GM12878 (cell line): ENCODE results near the gene MRPS12. TPM values are rescaled to one million over a fixed set of nuclear protein-coding genes. Genes with fewer than 3 reads are reported as not detected.

Experiments
- ATAC-seq: fragments of 200-7000 bp; cut with Tn5 transposase; 3 replicates; pipeline ENCODE4 v1.9.1; 2020; ENCODE audit warnings: mild to moderate bottlenecking, moderate library complexity
- BruUV-seq: library from RNA; stranded (reverse); fragments of 400-500 nt; replicated peaks from 2 replicates; lab custom pipeline; 2021; lab: Mats Ljungman, UMichigan
- CTCF ChIA-PET: fragments of 300-600 bp; sonication (Branson Sonifier 250); formaldehyde crosslinking; extraction: SDS; loops from one replicate; lab custom pipeline; 2021; ENCODE audit warnings: inconsistent platforms; lab: Yijun Ruan, JAX
- POLR2A ChIA-PET: fragments of 350-600 bp; formaldehyde crosslinking; extraction: SDS; loops from one replicate; lab custom pipeline; 2021; ENCODE audit warnings: inconsistent platforms; lab: Charles Lee
- RAD21 ChIA-PET: fragments of 300-600 bp; sonication (Branson Sonifier 250); formaldehyde crosslinking; loops from one replicate; lab custom pipeline; 2023; ENCODE audit warnings: antibody characterized with exemption; ENCODE audit not compliant: unreplicated experiment; lab: Charles Lee
- SMC1A ChIA-PET: fragments of 300-600 bp; sonication (Branson Sonifier 250); formaldehyde crosslinking; loops from one replicate; lab custom pipeline; 2023; ENCODE audit not compliant: unreplicated experiment, uncharacterized antibody; lab: Charles Lee
- DNase-seq: peaks from one replicate; pipeline ENCODE4 v3.0.0-alpha.2; 2011; ENCODE audit warnings: low read depth, low spot score
- FAIRE-seq: peaks from 3 replicates; lab custom pipeline; 2011; peaks lifted over from hg19 to GRCh38; lab: Jason Lieb, UNC
- H2AFZ ChIP-seq: 2 replicates; pipeline ENCODE4 v1.6.0; 2011; ENCODE audit warnings: low read depth, low read length, control low read depth; ENCODE audit not compliant: control insufficient read depth
- H3K27ac ChIP-seq: 2 replicates; pipeline ENCODE4 v1.5.1; 2011; ENCODE audit warnings: control low read depth; ENCODE audit not compliant: control insufficient read depth, insufficient read depth
- H3K27me3 ChIP-seq, 2 experiments: replicated peaks in 1 of 2; 2 replicates each; pipeline versions ENCODE4 v1.6.0 to v1.6.1; 2011; ENCODE audit warnings: low read length in 1 of 2; ENCODE audit not compliant: control insufficient read depth in 2 of 2, insufficient read depth in 2 of 2
- H3K36me3 ChIP-seq, 2 experiments: 2 replicates each; pipeline ENCODE4 v1.5.1; 2011; ENCODE audit warnings: low read length in 1 of 2; ENCODE audit not compliant: control insufficient read depth in 2 of 2, insufficient read depth in 2 of 2
- H3K4me1 ChIP-seq: 2 replicates; pipeline ENCODE4 v1.6.1; 2011; ENCODE audit warnings: mild to moderate bottlenecking, low read length, moderate library complexity, mixed read lengths; ENCODE audit not compliant: control insufficient read depth, insufficient read depth
- H3K4me2 ChIP-seq: 2 replicates; pipeline ENCODE4 v1.6.0; 2011; ENCODE audit warnings: control low read depth; ENCODE audit not compliant: control insufficient read depth, insufficient read depth
- H3K4me3 ChIP-seq: fragments of 200-600 bp; sonication (generic); 2 replicates; pipeline ENCODE4 v1.5.1; 2016
- H3K79me2 ChIP-seq: 2 replicates; pipeline ENCODE4 v1.6.0; 2011; ENCODE audit warnings: low read length; ENCODE audit not compliant: control insufficient read depth, insufficient read depth
- H3K9ac ChIP-seq: 2 replicates; pipeline ENCODE4 v1.8.0; 2011; ENCODE audit warnings: low read length, control low read depth, mixed read lengths; ENCODE audit not compliant: control insufficient read depth, insufficient read depth
- H3K9me3 ChIP-seq: replicated peaks from 3 replicates; pipeline ENCODE4 v1.5.1; 2011; ENCODE audit warnings: mild to moderate bottlenecking, low read length; ENCODE audit not compliant: control insufficient read depth, insufficient read depth
- H4K20me1 ChIP-seq: 2 replicates; pipeline ENCODE4 v1.6.0; 2011; ENCODE audit not compliant: control insufficient read depth, insufficient read depth
- CTCF ChIP-seq, 3 experiments: IDR thresholded peaks in 2 of 3; conservative IDR thresholded peaks in 1 of 3; 2 replicates each; pipeline ENCODE4 v1.5.1; 2011; ENCODE audit warnings: low read depth in 3 of 3, low read length in 3 of 3, mild to moderate bottlenecking in 3 of 3, control low read depth in 2 of 3, moderate library complexity in 2 of 3, inconsistent platforms in 1 of 3, mixed read lengths in 1 of 3; ENCODE audit not compliant: control insufficient read depth in 2 of 3, insufficient read depth in 1 of 3; ENCODE audit errors: extremely low read depth in 1 of 3
- GABPA ChIP-seq: IDR thresholded peaks from 2 replicates; pipeline ENCODE4 v1.6.1; 2014; ENCODE audit warnings: antibody characterized with exemption, low read depth, mild to moderate bottlenecking, inconsistent platforms
- POLR2A ChIP-seq: IDR thresholded peaks from 2 replicates; pipeline ENCODE4 v1.6.1; 2011; ENCODE audit warnings: low read depth, mild to moderate bottlenecking, low read length
- RAD21 ChIP-seq: IDR thresholded peaks from 2 replicates; pipeline ENCODE4 v1.6.1; 2011; ENCODE audit warnings: mild to moderate bottlenecking, low read depth, low read length, moderate library complexity; ENCODE audit not compliant: insufficient read depth
- WGBS: methylation state at CpG from one replicate; pipeline ENCODE4 v1.1.6; 2016; ENCODE audit warnings: low lambda C conversion rate; ENCODE audit not compliant: insufficient replicate concordance, insufficient coverage; ENCODE audit errors: missing lambda C conversion rate; 5-methylcytosine and 5-hydroxymethylcytosine counted together
- in situ Hi-C: fragments of 300-500 bp; cut with MboI; formaldehyde crosslinking; loops from 9 replicates; pipeline ENCODE4 v1.14.3; 2018; ENCODE audit warnings: mixed read lengths
- intact Hi-C: fragments of 100-400 bp; cut with micrococcal nuclease; formaldehyde crosslinking; loops from one replicate; pipeline ENCODE4 v1.14.2; 2022; ENCODE audit not compliant: unreplicated experiment
- polyA plus RNA-seq, 11 experiments: library from polyadenylated mRNA; depleted of rRNA in 4 of 11; unstranded in 6 of 11; stranded (reverse) in 5 of 11; fragments of >200 nt; fragmentation: Nextera tagmentation in 4 of 11; fragmentation: Illumina TruSeq in 1 of 11; extraction: Ambion mirVana in 4 of 11; extraction: Trizol in 1 of 11; gene quantifications; 1 replicate in 1 of 11; 2 replicates in 10 of 11; pipeline versions ENCODE4 v1.2.1 to v1.2.3, GENCODE V29; 2011 to 2016; ENCODE audit warnings: inconsistent platforms in 2 of 11, missing spikeins in 2 of 11, low read depth in 1 of 11
- total RNA-seq, 4 experiments: library from RNA; depleted of rRNA in 3 of 4; stranded (reverse); fragments of >200 nt in 3 of 4; fragmentation: Illumina TruSeq in 1 of 4; extraction: Trizol in 1 of 4; gene quantifications; 2 replicates each; pipeline versions ENCODE4 v1.2.1 to v1.2.3, GENCODE V29; 2013 to 2021

The MRPS12 gene
- total and polyA plus RNA-seq, 10 of the 15 experiments (the other 5 are each of a cell fraction or from before 2014, with no cell fraction given), result 7.3 to 205 (median 77.3) TPM

GRCh38 chr19:38932425-38933179 lies 1.9 kb downstream of the MRPS12 start:
- no TSS peak for BruUV-seq
- Histone ChIP-seq H3K27ac (no peak overlapping the region), H2AFZ (no peak overlapping the region), H3K27me3 (no peaks in the 10 kb centered on the region), H3K9me3 (peaks cover 4% of the 10 kb centered on the region; the same call in 1 of the 3 replicates), H3K4me2 (peak overlapping the region; percentile 38), H3K79me2 (peaks cover 31% of the 10 kb centered on the region), H3K4me1 (peaks cover 6% of the 10 kb centered on the region), H3K9ac (no peak overlapping the region), H3K36me3 (peaks cover 0 to 6% of the 10 kb centered on the region in 2 experiments; a peak in 2 of 4 replicates), H4K20me1 (no peaks in the 10 kb centered on the region), H3K4me3 (peak overlapping the region; percentile 98; the same call in 1 of the 2 replicates)
- ATAC-seq (no peak), FAIRE-seq (no peak), DNase-seq (no peak)
- WGBS, result 89% methylated on average over 29 of the region's 29 CpGs
- 0 out of 2 replicates have a peak, but pooled peaks have one; percentile 37 for TF ChIP-seq POLR2A
- TF ChIP-seq RAD21, result peak; percentile 42; the same call in 1 of the 2 replicates
- peak; percentile 36 to 43 (median 39); a peak in 5 of 6 replicates for TF ChIP-seq CTCF (IDR thresholded peaks at IDR 0.05 in 2 of 3, conservative IDR thresholded peaks at IDR 0.05 in 1 of 3; ENCODE audit: control insufficient read depth in 2 of 3, extremely low read depth in 1 of 3, insufficient read depth in 1 of 3, low read depth in 3 of 3, low read length in 3 of 3)
- TF ChIP-seq GABPA, result no peak
- in situ Hi-C loops, result loop anchor here (5.0 kb wide), 1 partner anchor 200 kb away; no protein-coding TSS in a partner anchor
- CTCF ChIA-PET, result interaction anchor here (1.0 to 4.2 kb wide), 6 partner anchors 8 to 417 kb away, joined by 3 to 50 read pairs (median 5); partner anchors contain the start of genes NFKBIB and SIRT2
- SMC1A ChIA-PET, result interaction anchor here (0.6 to 1.0 kb wide), 4 partner anchors 56 to 419 kb away, joined by 3 to 4 read pairs (median 3); no protein-coding TSS in a partner anchor
- intact Hi-C loops, result loop anchor here (5.0 kb wide), 2 partner anchors 65 to 530 kb away; partner anchors contain the start of gene FAM98C
- RAD21 ChIA-PET, result interaction anchor here (0.7 to 2.5 kb wide), 3 partner anchors 84 to 419 kb away, joined by 3 to 8 read pairs (median 3); no protein-coding TSS in a partner anchor
- POLR2A ChIA-PET, result interaction anchor here (0.7 to 2.5 kb wide), 2 partner anchors 19 to 33 kb away, joined by 4 to 9 read pairs; partner anchors contain the start of genes NFKBIB and SIRT2
